ENCODE results near the gene MOCOS.

Gene MOCOS

GRCh38 chr18:36300211-36300610 is 112.9 kb downstream of the MOCOS start:
- Histone ChIP-seq H3K4me1 (peaks cover 8% of the 10 kb centered on the region), H3K4me3 (no peak overlapping the region), H3K9me3 (no peaks in the 10 kb centered on the region), H3K27me3 (ENCODE audit: low read depth) (no peaks in the 10 kb centered on the region), H3K36me3 (replicated peaks) (no peaks in the 10 kb centered on the region)
- no peak for DNase-seq (ENCODE audit: low spot score in 2 of 2)
- in situ Hi-C loops (cut with MboI; ENCODE audit: low sequenced_read_pairs): no loop called here

GRCh38 chr18:36301884-36302283 is 114.6 kb downstream of the MOCOS start:
- Histone ChIP-seq H3K36me3 (replicated peaks) (no peaks in the 10 kb centered on the region), H3K4me3 (no peak overlapping the region), H3K4me1 (peaks cover 8% of the 10 kb centered on the region), H3K9me3 (no peaks in the 10 kb centered on the region), H3K27me3 (ENCODE audit: low read depth) (no peaks in the 10 kb centered on the region)
- no peak for DNase-seq (ENCODE audit: low spot score in 2 of 2)
- in situ Hi-C loops (cut with MboI; ENCODE audit: low sequenced_read_pairs): no loop called here

- in situ Hi-C loops (cut with MboI; ENCODE audit: low sequenced_read_pairs): no loop called here
- Histone ChIP-seq H3K36me3 (replicated peaks) (no peaks in the 10 kb centered on the region), H3K4me3 (no peak overlapping the region), H3K9me3 (no peaks in the 10 kb centered on the region), H3K27me3 (ENCODE audit: low read depth) (no peaks in the 10 kb centered on the region), H3K4me1 (peaks cover 8% of the 10 kb centered on the region)
- no peak for DNase-seq (ENCODE audit: low spot score in 2 of 2)
Observed at GRCh38 chr18:36302676-36303075, 115.4 kb downstream of the MOCOS start.

GRCh38 chr18:36303211-36303844 is 116.0 kb downstream of the MOCOS start:
- Histone ChIP-seq H3K9me3 (no peaks in the 10 kb centered on the region), H3K4me1 (peaks cover 8% of the 10 kb centered on the region), H3K27me3 (ENCODE audit: low read depth) (no peaks in the 10 kb centered on the region), H3K4me3 (no peak overlapping the region), H3K36me3 (replicated peaks) (no peaks in the 10 kb centered on the region)
- in situ Hi-C loops (cut with MboI; ENCODE audit: low sequenced_read_pairs): no loop called here
- peak in 1 of 2 experiments; percentile 26 for DNase-seq (ENCODE audit: low spot score in 2 of 2)

GRCh38 chr18:36304723-36305122 is 117.4 kb downstream of the MOCOS start:
- H3K4me3 ChIP-seq: no peak overlapping the region
- no peaks in the 10 kb centered on the region for H3K9me3 ChIP-seq
- no peak for DNase-seq (ENCODE audit: low spot score in 2 of 2)
- no peaks in the 10 kb centered on the region for H3K27me3 ChIP-seq (ENCODE audit: low read depth)
- in situ Hi-C loops (cut with MboI; ENCODE audit: low sequenced_read_pairs): no loop called here
- peaks cover 8% of the 10 kb centered on the region for H3K4me1 ChIP-seq
- H3K36me3 ChIP-seq (replicated peaks): no peaks in the 10 kb centered on the region

GRCh38 chr18:36305375-36305774 is 118.1 kb downstream of the MOCOS start:
- Histone ChIP-seq H3K36me3 (replicated peaks) (no peaks in the 10 kb centered on the region), H3K27me3 (ENCODE audit: low read depth) (no peaks in the 10 kb centered on the region), H3K4me1 (peaks cover 8% of the 10 kb centered on the region), H3K4me3 (no peak overlapping the region), H3K9me3 (no peaks in the 10 kb centered on the region)
- in situ Hi-C loops (cut with MboI; ENCODE audit: low sequenced_read_pairs): no loop called here
- DNase-seq (ENCODE audit: low spot score in 2 of 2): no peak

- no peaks in the 10 kb centered on the region for H3K9me3 ChIP-seq
- no peaks in the 10 kb centered on the region for H3K36me3 ChIP-seq (replicated peaks)
- H3K27me3 ChIP-seq (ENCODE audit: low read depth): no peaks in the 10 kb centered on the region
- H3K4me1 ChIP-seq: peaks cover 5% of the 10 kb centered on the region; the same call in 1 of the 2 replicates
- DNase-seq (ENCODE audit: low spot score in 2 of 2): no peak
- in situ Hi-C loops (cut with MboI; ENCODE audit: low sequenced_read_pairs): no loop called here
- no peak overlapping the region for H3K4me3 ChIP-seq
Observed at GRCh38 chr18:36307513-36307912, 120.2 kb downstream of the MOCOS start.

GRCh38 chr18:36308711-36309435 is 121.6 kb downstream of the MOCOS start:
- no peak overlapping the region for H3K4me3 ChIP-seq
- no peaks in the 10 kb centered on the region; the same call in 1 of the 2 replicates for H3K4me1 ChIP-seq
- no peaks in the 10 kb centered on the region for H3K27me3 ChIP-seq (ENCODE audit: low read depth)
- in situ Hi-C loops (cut with MboI; ENCODE audit: low sequenced_read_pairs): no loop called here
- H3K36me3 ChIP-seq (replicated peaks): no peaks in the 10 kb centered on the region
- DNase-seq (ENCODE audit: low spot score in 2 of 2): no peak
- no peaks in the 10 kb centered on the region for H3K9me3 ChIP-seq

GRCh38 chr18:36309436-36310391 is 122.4 kb downstream of the MOCOS start:
- DNase-seq (ENCODE audit: low spot score in 2 of 2): no peak
- no peaks in the 10 kb centered on the region for H3K9me3 ChIP-seq
- no peaks in the 10 kb centered on the region for H3K27me3 ChIP-seq (ENCODE audit: low read depth)
- no peaks in the 10 kb centered on the region for H3K36me3 ChIP-seq (replicated peaks)
- H3K4me3 ChIP-seq: no peak overlapping the region
- no peaks in the 10 kb centered on the region; the same call in 1 of the 2 replicates for H3K4me1 ChIP-seq
- in situ Hi-C loops (cut with MboI; ENCODE audit: low sequenced_read_pairs): no loop called here

- in situ Hi-C loops (cut with MboI; ENCODE audit: low sequenced_read_pairs): no loop called here
- Histone ChIP-seq H3K4me1 (no peaks in the 10 kb centered on the region; the same call in 1 of the 2 replicates), H3K27me3 (ENCODE audit: low read depth) (no peaks in the 10 kb centered on the region), H3K4me3 (no peak overlapping the region), H3K36me3 (replicated peaks) (no peaks in the 10 kb centered on the region), H3K9me3 (no peaks in the 10 kb centered on the region)
- no peak for DNase-seq (ENCODE audit: low spot score in 2 of 2)
Observed at GRCh38 chr18:36311026-36311570, 123.8 kb downstream of the MOCOS start.

- in situ Hi-C loops (cut with MboI; ENCODE audit: low sequenced_read_pairs): no loop called here
- no peak overlapping the region for H3K4me3 ChIP-seq
- no peaks in the 10 kb centered on the region for H3K9me3 ChIP-seq
- DNase-seq (ENCODE audit: low spot score in 2 of 2): no peak
- H3K4me1 ChIP-seq: no peaks in the 10 kb centered on the region; the same call in 1 of the 2 replicates
- H3K36me3 ChIP-seq (replicated peaks): no peaks in the 10 kb centered on the region
- H3K27me3 ChIP-seq (ENCODE audit: low read depth): no peaks in the 10 kb centered on the region
Observed at GRCh38 chr18:36312806-36313395, 125.6 kb downstream of the MOCOS start.

- H3K4me3 ChIP-seq: no peak overlapping the region
- no peak for DNase-seq (ENCODE audit: low spot score in 2 of 2)
Observed at GRCh38 chr18:36314098-36314497, 126.8 kb downstream of the MOCOS start.

GRCh38 chr18:36314754-36315153 is 127.5 kb downstream of the MOCOS start:
- Histone ChIP-seq H3K27me3 (ENCODE audit: low read depth) (no peaks in the 10 kb centered on the region), H3K9me3 (peaks cover 14% of the 10 kb centered on the region), H3K36me3 (replicated peaks) (no peaks in the 10 kb centered on the region; the same call in 1 of the 2 replicates), H3K4me1 (no peaks in the 10 kb centered on the region), H3K4me3 (no peak overlapping the region)
- in situ Hi-C loops (cut with MboI; ENCODE audit: low sequenced_read_pairs): no loop called here
- DNase-seq (ENCODE audit: low spot score in 2 of 2): no peak

More at GRCh38 chr18:36314098-36314497, 126.8 kb downstream of the MOCOS start:
- Histone ChIP-seq H3K36me3 (replicated peaks) (no peaks in the 10 kb centered on the region; the same call in 1 of the 2 replicates), H3K27me3 (ENCODE audit: low read depth) (no peaks in the 10 kb centered on the region), H3K9me3 (peaks cover 12% of the 10 kb centered on the region), H3K4me1 (no peaks in the 10 kb centered on the region; the same call in 1 of the 2 replicates)
- in situ Hi-C loops (cut with MboI; ENCODE audit: low sequenced_read_pairs): no loop called here

Data from HAP-1 (cell line).